GM12878 (cell line): Measurements from ENCODE around the gene PAQR8. TPM values are rescaled to one million over a fixed set of nuclear protein-coding genes. Genes with fewer than 3 reads are reported as not detected.

Experiments used
- ATAC-seq: fragments of 200-7000 bp; cut with Tn5 transposase; 3 replicates; pipeline ENCODE4 v1.9.1; 2020; ENCODE audit warnings: mild to moderate bottlenecking, moderate library complexity
- BruUV-seq: library from RNA; stranded (reverse); fragments of 400-500 nt; replicated peaks from 2 replicates; lab custom pipeline; 2021; lab: Mats Ljungman, UMichigan
- CTCF ChIA-PET: fragments of 300-600 bp; sonication (Branson Sonifier 250); formaldehyde crosslinking; extraction: SDS; loops from one replicate; lab custom pipeline; 2021; ENCODE audit warnings: inconsistent platforms; lab: Yijun Ruan, JAX
- POLR2A ChIA-PET: fragments of 350-600 bp; formaldehyde crosslinking; extraction: SDS; loops from one replicate; lab custom pipeline; 2021; ENCODE audit warnings: inconsistent platforms; lab: Charles Lee
- RAD21 ChIA-PET: fragments of 300-600 bp; sonication (Branson Sonifier 250); formaldehyde crosslinking; loops from one replicate; lab custom pipeline; 2023; ENCODE audit warnings: antibody characterized with exemption; ENCODE audit not compliant: unreplicated experiment; lab: Charles Lee
- SMC1A ChIA-PET: fragments of 300-600 bp; sonication (Branson Sonifier 250); formaldehyde crosslinking; loops from one replicate; lab custom pipeline; 2023; ENCODE audit not compliant: unreplicated experiment, uncharacterized antibody; lab: Charles Lee
- DNase-seq: peaks from one replicate; pipeline ENCODE4 v3.0.0-alpha.2; 2011; ENCODE audit warnings: low read depth, low spot score
- FAIRE-seq: peaks from 3 replicates; lab custom pipeline; 2011; peaks lifted over from hg19 to GRCh38; lab: Jason Lieb, UNC
- H2AFZ ChIP-seq: 2 replicates; pipeline ENCODE4 v1.6.0; 2011; ENCODE audit warnings: low read depth, low read length, control low read depth; ENCODE audit not compliant: control insufficient read depth
- H3K27ac ChIP-seq: 2 replicates; pipeline ENCODE4 v1.5.1; 2011; ENCODE audit warnings: control low read depth; ENCODE audit not compliant: control insufficient read depth, insufficient read depth
- H3K27me3 ChIP-seq, 2 experiments: replicated peaks in 1 of 2; 2 replicates each; pipeline versions ENCODE4 v1.6.0 to v1.6.1; 2011; ENCODE audit warnings: low read length in 1 of 2; ENCODE audit not compliant: control insufficient read depth in 2 of 2, insufficient read depth in 2 of 2
- H3K36me3 ChIP-seq, 2 experiments: 2 replicates each; pipeline ENCODE4 v1.5.1; 2011; ENCODE audit warnings: low read length in 1 of 2; ENCODE audit not compliant: control insufficient read depth in 2 of 2, insufficient read depth in 2 of 2
- H3K4me1 ChIP-seq: 2 replicates; pipeline ENCODE4 v1.6.1; 2011; ENCODE audit warnings: mild to moderate bottlenecking, low read length, moderate library complexity, mixed read lengths; ENCODE audit not compliant: control insufficient read depth, insufficient read depth
- H3K4me2 ChIP-seq: 2 replicates; pipeline ENCODE4 v1.6.0; 2011; ENCODE audit warnings: control low read depth; ENCODE audit not compliant: control insufficient read depth, insufficient read depth
- H3K4me3 ChIP-seq: fragments of 200-600 bp; sonication (generic); 2 replicates; pipeline ENCODE4 v1.5.1; 2016
- H3K79me2 ChIP-seq: 2 replicates; pipeline ENCODE4 v1.6.0; 2011; ENCODE audit warnings: low read length; ENCODE audit not compliant: control insufficient read depth, insufficient read depth
- H3K9ac ChIP-seq: 2 replicates; pipeline ENCODE4 v1.8.0; 2011; ENCODE audit warnings: low read length, control low read depth, mixed read lengths; ENCODE audit not compliant: control insufficient read depth, insufficient read depth
- H3K9me3 ChIP-seq: replicated peaks from 3 replicates; pipeline ENCODE4 v1.5.1; 2011; ENCODE audit warnings: mild to moderate bottlenecking, low read length; ENCODE audit not compliant: control insufficient read depth, insufficient read depth
- H4K20me1 ChIP-seq: 2 replicates; pipeline ENCODE4 v1.6.0; 2011; ENCODE audit not compliant: control insufficient read depth, insufficient read depth
- CEBPZ ChIP-seq: fragments of 150-350 bp; IDR thresholded peaks from 2 replicates; pipeline ENCODE4 v1.6.1; 2016; ENCODE audit warnings: low read depth, low read length
- ESRRA ChIP-seq: IDR thresholded peaks from 2 replicates; pipeline ENCODE4 v1.6.1; 2012; ENCODE audit warnings: mild to moderate bottlenecking, low read length, improper control_type of control experiment
- HDAC6 ChIP-seq: fragments of 200-600 bp; sonication (generic); IDR thresholded peaks from one replicate; pipeline ENCODE4 v1.8.0; 2017; ENCODE audit warnings: antibody characterized with exemption; ENCODE audit not compliant: unreplicated experiment
- IRF3 ChIP-seq: fragments of 450-650 bp; IDR thresholded peaks from 2 replicates; pipeline ENCODE4 v1.6.1; 2014; ENCODE audit warnings: mild to moderate bottlenecking
- POLR2AphosphoS2 ChIP-seq: IDR thresholded peaks from 2 replicates; pipeline ENCODE4 v1.6.1; 2011; ENCODE audit warnings: low read depth, mild to moderate bottlenecking, low read length, improper control_type of control experiment, moderate library complexity
- RAD21 ChIP-seq: IDR thresholded peaks from 2 replicates; pipeline ENCODE4 v1.6.1; 2011; ENCODE audit warnings: mild to moderate bottlenecking, low read depth, low read length, moderate library complexity; ENCODE audit not compliant: insufficient read depth
- SIX5 ChIP-seq: IDR thresholded peaks from 2 replicates; pipeline ENCODE4 v1.6.1; 2011; ENCODE audit warnings: mild to moderate bottlenecking, low read depth, low read length, moderate library complexity; ENCODE audit not compliant: severe bottlenecking
- SRF ChIP-seq, 2 experiments: IDR thresholded peaks; 2 replicates each; pipeline ENCODE4 v1.6.1; 2011; ENCODE audit warnings: low read depth in 2 of 2, low read length in 2 of 2, mild to moderate bottlenecking in 1 of 2, moderate library complexity in 1 of 2
- SUZ12 ChIP-seq: fragments of 200-600 bp; sonication (generic); IDR thresholded peaks from one replicate; pipeline ENCODE4 v1.6.1; 2018; ENCODE audit warnings: antibody characterized with exemption, mild to moderate bottlenecking; ENCODE audit not compliant: unreplicated experiment
- ZZZ3 ChIP-seq: IDR thresholded peaks from 2 replicates; pipeline ENCODE4 v1.6.1; 2011; ENCODE audit warnings: low read depth; ENCODE audit not compliant: control insufficient read depth, insufficient read length
- WGBS: methylation state at CpG from one replicate; pipeline ENCODE4 v1.1.6; 2016; ENCODE audit warnings: low lambda C conversion rate; ENCODE audit not compliant: insufficient replicate concordance, insufficient coverage; ENCODE audit errors: missing lambda C conversion rate; 5-methylcytosine and 5-hydroxymethylcytosine counted together
- in situ Hi-C: fragments of 300-500 bp; cut with MboI; formaldehyde crosslinking; loops from 9 replicates; pipeline ENCODE4 v1.14.3; 2018; ENCODE audit warnings: mixed read lengths
- intact Hi-C: fragments of 100-400 bp; cut with micrococcal nuclease; formaldehyde crosslinking; loops from one replicate; pipeline ENCODE4 v1.14.2; 2022; ENCODE audit not compliant: unreplicated experiment
- polyA plus RNA-seq, 11 experiments: library from polyadenylated mRNA; depleted of rRNA in 4 of 11; unstranded in 6 of 11; stranded (reverse) in 5 of 11; fragments of >200 nt; fragmentation: Nextera tagmentation in 4 of 11; fragmentation: Illumina TruSeq in 1 of 11; extraction: Ambion mirVana in 4 of 11; extraction: Trizol in 1 of 11; gene quantifications; 1 replicate in 1 of 11; 2 replicates in 10 of 11; pipeline versions ENCODE4 v1.2.1 to v1.2.3, GENCODE V29; 2011 to 2016; ENCODE audit warnings: inconsistent platforms in 2 of 11, missing spikeins in 2 of 11, low read depth in 1 of 11
- total RNA-seq, 4 experiments: library from RNA; depleted of rRNA in 3 of 4; stranded (reverse); fragments of >200 nt in 3 of 4; fragmentation: Illumina TruSeq in 1 of 4; extraction: Trizol in 1 of 4; gene quantifications; 2 replicates each; pipeline versions ENCODE4 v1.2.1 to v1.2.3, GENCODE V29; 2013 to 2021
- TF ChIP-seq, protein P1 (sequence below): IDR thresholded peaks from 2 replicates; pipeline ENCODE4 v1.6.1; 2012; ENCODE audit warnings: improper control_type of control experiment, low read depth, low read length; ENCODE audit not compliant: insufficient replicate concordance

Gene PAQR8
- total and polyA plus RNA-seq, 10 of the 15 experiments (the other 5 are each of a cell fraction or from before 2014, with no cell fraction given), result 3.9 to 22.4 (median 14.6) TPM

GRCh38 chr6:52365317-52365716 lies 3.4 kb downstream of the PAQR8 start (continued):
- TF ChIP-seq, protein P1, sequence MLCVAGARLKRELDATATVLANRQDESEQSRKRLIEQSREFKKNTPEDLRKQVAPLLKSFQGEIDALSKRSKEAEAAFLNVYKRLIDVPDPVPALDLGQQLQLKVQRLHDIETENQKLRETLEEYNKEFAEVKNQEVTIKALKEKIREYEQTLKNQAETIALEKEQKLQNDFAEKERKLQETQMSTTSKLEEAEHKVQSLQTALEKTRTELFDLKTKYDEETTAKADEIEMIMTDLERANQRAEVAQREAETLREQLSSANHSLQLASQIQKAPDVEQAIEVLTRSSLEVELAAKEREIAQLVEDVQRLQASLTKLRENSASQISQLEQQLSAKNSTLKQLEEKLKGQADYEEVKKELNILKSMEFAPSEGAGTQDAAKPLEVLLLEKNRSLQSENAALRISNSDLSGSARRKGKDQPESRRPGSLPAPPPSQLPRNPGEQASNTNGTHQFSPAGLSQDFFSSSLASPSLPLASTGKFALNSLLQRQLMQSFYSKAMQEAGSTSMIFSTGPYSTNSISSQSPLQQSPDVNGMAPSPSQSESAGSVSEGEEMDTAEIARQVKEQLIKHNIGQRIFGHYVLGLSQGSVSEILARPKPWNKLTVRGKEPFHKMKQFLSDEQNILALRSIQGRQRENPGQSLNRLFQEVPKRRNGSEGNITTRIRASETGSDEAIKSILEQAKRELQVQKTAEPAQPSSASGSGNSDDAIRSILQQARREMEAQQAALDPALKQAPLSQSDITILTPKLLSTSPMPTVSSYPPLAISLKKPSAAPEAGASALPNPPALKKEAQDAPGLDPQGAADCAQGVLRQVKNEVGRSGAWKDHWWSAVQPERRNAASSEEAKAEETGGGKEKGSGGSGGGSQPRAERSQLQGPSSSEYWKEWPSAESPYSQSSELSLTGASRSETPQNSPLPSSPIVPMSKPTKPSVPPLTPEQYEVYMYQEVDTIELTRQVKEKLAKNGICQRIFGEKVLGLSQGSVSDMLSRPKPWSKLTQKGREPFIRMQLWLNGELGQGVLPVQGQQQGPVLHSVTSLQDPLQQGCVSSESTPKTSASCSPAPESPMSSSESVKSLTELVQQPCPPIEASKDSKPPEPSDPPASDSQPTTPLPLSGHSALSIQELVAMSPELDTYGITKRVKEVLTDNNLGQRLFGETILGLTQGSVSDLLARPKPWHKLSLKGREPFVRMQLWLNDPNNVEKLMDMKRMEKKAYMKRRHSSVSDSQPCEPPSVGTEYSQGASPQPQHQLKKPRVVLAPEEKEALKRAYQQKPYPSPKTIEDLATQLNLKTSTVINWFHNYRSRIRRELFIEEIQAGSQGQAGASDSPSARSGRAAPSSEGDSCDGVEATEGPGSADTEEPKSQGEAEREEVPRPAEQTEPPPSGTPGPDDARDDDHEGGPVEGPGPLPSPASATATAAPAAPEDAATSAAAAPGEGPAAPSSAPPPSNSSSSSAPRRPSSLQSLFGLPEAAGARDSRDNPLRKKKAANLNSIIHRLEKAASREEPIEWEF, result no peak
- TF ChIP-seq HDAC6, result no peak
- no peak for TF ChIP-seq SRF (IDR thresholded peaks at IDR 0.05; ENCODE audit: low read depth in 2 of 2, low read length in 2 of 2)
- TF ChIP-seq ESRRA, result no peak

GRCh38 chr6:52365866-52366540 lies 4.1 kb downstream of the PAQR8 start:
- ChIA-PET SMC1A (interaction anchor here (0.6 to 8.3 kb wide), 16 partner anchors 9 to 83 kb away, joined by 3 to 112 read pairs (median 5); partner anchors contain the start of gene MCM3), RAD21 (interaction anchor here (1.0 to 8.3 kb wide), 5 partner anchors 9 to 81 kb away, joined by 3 to 125 read pairs (median 9); partner anchors contain the start of gene MCM3), POLR2A (interaction anchor here (0.6 to 4.6 kb wide), 5 partner anchors 9 to 81 kb away, joined by 3 to 79 read pairs (median 5); partner anchors contain the start of gene MCM3), CTCF (interaction anchor here (0.6 to 8.8 kb wide), 9 partner anchors 10 to 82 kb away, joined by 3 to 110 read pairs (median 5); partner anchors contain the start of gene MCM3)
- Histone ChIP-seq H2AFZ (no peak overlapping the region), H3K4me1 (peaks cover 7% of the 10 kb centered on the region), H3K36me3 (peaks cover 2 to 5% of the 10 kb centered on the region in 2 experiments; a peak in 2 of 4 replicates), H3K4me2 (no peak overlapping the region), H3K9me3 (no peaks in the 10 kb centered on the region), H3K27me3 (no peaks in the 10 kb centered on the region), H3K27ac (no peak overlapping the region), H3K9ac (no peak overlapping the region), H3K79me2 (peaks cover 37% of the 10 kb centered on the region), H4K20me1 (no peaks in the 10 kb centered on the region), H3K4me3 (no peak overlapping the region)
- BruUV-seq, result no TSS peak
- in situ Hi-C loops, result no loop called here
- FAIRE-seq (no peak), ATAC-seq (no peak), DNase-seq (no peak)
- 90% methylated on average over 3 of the region's 3 CpGs for WGBS
- intact Hi-C loops, result no loop called here
- TF ChIP-seq SIX5, result no peak
- TF ChIP-seq ZZZ3, result no peak
- no peak for TF ChIP-seq RAD21
- no peak for TF ChIP-seq POLR2AphosphoS2
- no peak for TF ChIP-seq CEBPZ
- no peak for TF ChIP-seq IRF3
- TF ChIP-seq SUZ12, result no peak
